DOHH2 (cell line): ENCODE results near the gene ATXN2.

Source experiments
- EZH2phosphoT487 ChIP-seq: fragments of 200-600 bp; sonication (generic); IDR thresholded peaks from 2 replicates; pipeline ENCODE4 v1.6.1; 2017; ENCODE audit warnings: borderline replicate concordance, mild to moderate bottlenecking, antibody characterized with exemption, low read length, moderate library complexity, mixed read lengths
- TF ChIP-seq, protein P1 (sequence below): fragments of 200-600 bp; sonication (generic); IDR thresholded peaks from one replicate; pipeline ENCODE4 v1.5.1; 2014; ENCODE audit warnings: antibody characterized with exemption, mild to moderate bottlenecking, low read depth, low read length; ENCODE audit not compliant: poor library complexity, severe bottlenecking

DNA sequence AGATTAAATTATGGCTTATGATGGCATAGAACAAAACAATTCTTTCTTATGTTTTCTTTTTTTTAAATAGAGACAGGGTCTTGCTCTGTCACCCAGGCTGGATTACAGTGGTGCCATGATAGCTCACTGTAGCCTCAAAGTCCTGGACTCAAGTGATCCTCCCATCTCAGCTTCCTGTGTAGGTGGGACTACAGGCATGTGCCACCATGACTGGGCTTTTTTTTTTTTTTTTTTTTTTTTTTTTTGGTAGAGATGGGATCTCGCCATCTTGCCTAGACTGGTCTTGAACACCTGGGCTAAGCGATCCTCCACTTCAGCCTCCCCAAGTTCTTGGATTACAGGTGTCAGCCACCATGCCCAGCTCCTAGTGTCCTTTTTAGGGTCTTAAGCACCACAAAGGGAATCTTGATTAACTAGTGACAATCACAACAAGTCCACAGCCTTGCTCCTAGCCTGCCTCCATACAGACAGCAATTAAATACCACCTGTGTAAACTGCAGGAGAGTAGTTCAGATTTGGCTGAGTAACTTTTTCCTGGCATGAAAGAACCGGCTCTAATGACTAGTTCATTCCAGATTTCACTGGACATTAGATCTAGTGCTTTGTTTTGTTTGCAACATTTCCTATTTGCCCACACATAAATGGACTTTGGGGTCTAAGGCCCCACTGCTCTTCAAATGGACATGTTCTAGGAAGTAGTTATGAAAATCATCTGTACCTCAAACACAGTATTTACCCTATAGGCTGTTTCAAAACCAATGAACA is 131.8 kb downstream of the ATXN2 start:
- TF ChIP-seq, protein P1, sequence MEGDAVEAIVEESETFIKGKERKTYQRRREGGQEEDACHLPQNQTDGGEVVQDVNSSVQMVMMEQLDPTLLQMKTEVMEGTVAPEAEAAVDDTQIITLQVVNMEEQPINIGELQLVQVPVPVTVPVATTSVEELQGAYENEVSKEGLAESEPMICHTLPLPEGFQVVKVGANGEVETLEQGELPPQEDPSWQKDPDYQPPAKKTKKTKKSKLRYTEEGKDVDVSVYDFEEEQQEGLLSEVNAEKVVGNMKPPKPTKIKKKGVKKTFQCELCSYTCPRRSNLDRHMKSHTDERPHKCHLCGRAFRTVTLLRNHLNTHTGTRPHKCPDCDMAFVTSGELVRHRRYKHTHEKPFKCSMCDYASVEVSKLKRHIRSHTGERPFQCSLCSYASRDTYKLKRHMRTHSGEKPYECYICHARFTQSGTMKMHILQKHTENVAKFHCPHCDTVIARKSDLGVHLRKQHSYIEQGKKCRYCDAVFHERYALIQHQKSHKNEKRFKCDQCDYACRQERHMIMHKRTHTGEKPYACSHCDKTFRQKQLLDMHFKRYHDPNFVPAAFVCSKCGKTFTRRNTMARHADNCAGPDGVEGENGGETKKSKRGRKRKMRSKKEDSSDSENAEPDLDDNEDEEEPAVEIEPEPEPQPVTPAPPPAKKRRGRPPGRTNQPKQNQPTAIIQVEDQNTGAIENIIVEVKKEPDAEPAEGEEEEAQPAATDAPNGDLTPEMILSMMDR = no peak
- no peak for TF ChIP-seq EZH2phosphoT487
